Activated naive CD8-positive, alpha-beta T cell treated with anti-CD3 and anti-CD28 coated beads, Interleukin-2, amount 10 ng/mL, durations not matched to agents 7 days and 5 days (primary cell): ENCODE data around the gene RAPSN. TPM values are rescaled to one million over a fixed set of nuclear protein-coding genes. Genes with fewer than 3 reads are reported as not detected.

Source experiments
- ATAC-seq: fragments of 150-1000 bp; cut with Tn5 transposase; one replicate; pipeline ENCODE4 v1.10.0; 2021; ENCODE audit warnings: low read depth, moderate library complexity
- POLR2A ChIA-PET: fragments of 350-600 bp; sonication (Branson Sonifier 250); formaldehyde crosslinking; loops from one replicate; lab custom pipeline; 2021; ENCODE audit warnings: antibody characterized with exemption; lab: Charles Lee
- DNase-seq: peaks from one replicate; pipeline ENCODE4 v3.0.0; 2021
- H3K27ac Mint-ChIP-seq: one replicate; pipeline ENCODE4 v1.8.0; 2022; ENCODE audit warnings: mild to moderate bottlenecking, mixed read lengths
- H3K27me3 Mint-ChIP-seq: one replicate; pipeline ENCODE4 v1.8.0; 2022; ENCODE audit warnings: mild to moderate bottlenecking, moderate library complexity, mixed read lengths
- H3K36me3 Mint-ChIP-seq: one replicate; pipeline ENCODE4 v1.8.0; 2021; ENCODE audit warnings: mild to moderate bottlenecking, mixed read lengths
- H3K4me1 Mint-ChIP-seq: one replicate; pipeline ENCODE4 v1.8.0; 2021; ENCODE audit warnings: mixed read lengths
- H3K4me3 Mint-ChIP-seq: one replicate; pipeline ENCODE4 v1.8.0; 2022; ENCODE audit warnings: mild to moderate bottlenecking, moderate library complexity, mixed read lengths
- H3K9me3 Mint-ChIP-seq: one replicate; pipeline ENCODE4 v1.8.0; 2021; ENCODE audit warnings: mixed read lengths
- total RNA-seq, 2 experiments: library from RNA; stranded (reverse); gene quantifications; one replicate each; pipeline ENCODE4 v1.2.3, GENCODE V29; 2021

RAPSN gene
- total RNA-seq, 2 experiments from 2014 or later = 0.42 to 0.91 TPM

DNA sequence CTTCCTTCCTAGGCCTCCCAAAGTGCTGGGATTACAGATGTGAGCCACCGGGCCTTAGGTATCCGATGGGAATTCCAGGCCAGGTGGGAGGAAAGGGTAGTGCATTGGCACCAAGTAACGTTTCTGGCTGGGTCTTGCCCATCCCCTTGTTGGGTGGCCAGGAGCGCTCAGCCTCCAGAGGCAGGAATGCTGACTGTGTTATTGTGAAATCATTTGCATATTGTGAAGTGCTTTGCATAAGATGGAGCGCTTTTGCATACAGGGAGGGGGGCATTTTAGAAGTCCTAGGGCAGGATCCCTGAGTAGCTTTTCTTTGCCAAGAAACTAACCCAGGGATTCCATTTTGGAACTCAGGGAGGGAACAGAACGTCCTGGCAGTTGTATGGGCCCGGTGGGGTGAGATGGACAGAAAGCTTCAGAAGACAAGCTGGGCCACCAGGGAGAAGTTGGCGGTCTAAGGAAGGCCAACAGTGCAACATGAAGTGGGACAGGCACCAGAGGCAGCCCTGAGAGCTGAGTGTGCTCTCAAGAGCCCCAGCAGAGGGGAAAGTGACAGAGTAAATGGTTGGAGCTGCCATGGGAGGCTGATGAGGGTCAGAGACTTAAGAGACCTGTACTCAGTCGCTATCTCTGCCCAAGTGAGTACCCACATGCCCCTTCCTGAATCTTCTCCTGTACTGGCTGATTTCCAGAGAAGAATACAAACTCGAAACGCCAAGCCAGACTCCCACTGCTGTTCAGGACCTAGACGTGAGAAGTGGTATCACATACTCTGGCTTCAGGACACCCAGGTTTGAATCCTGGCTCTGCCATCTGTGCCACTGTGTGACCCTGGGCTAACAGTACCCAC is 41.8 kb downstream of the RAPSN start:
- Mint-ChIP-seq H3K27me3 (no peaks in the 10 kb centered on the region), H3K27ac (peak overlapping the region; percentile 85), H3K4me3 (peak overlapping the region; percentile 92), H3K36me3 (no peaks in the 10 kb centered on the region), H3K9me3 (no peaks in the 10 kb centered on the region), H3K4me1 (peaks cover 12% of the 10 kb centered on the region)
- no peak for DNase-seq
- ATAC-seq = no peak
- POLR2A ChIA-PET = interaction anchor here (0.6 to 1.6 kb wide), 6 partner anchors 10 to 192 kb away, joined by 3 to 6 read pairs (median 4); partner anchors contain the start of gene DDB2

- Mint-ChIP-seq H3K27me3 (no peaks in the 10 kb centered on the region), H3K27ac (no peak overlapping the region), H3K4me1 (peaks cover 19% of the 10 kb centered on the region), H3K4me3 (no peak overlapping the region), H3K36me3 (no peaks in the 10 kb centered on the region), H3K9me3 (no peaks in the 10 kb centered on the region)
- DNase-seq = no peak
- POLR2A ChIA-PET = interaction anchor here (0.6 kb wide), 1 partner anchor 11 kb away, joined by 5 read pairs; no protein-coding TSS in a partner anchor
- no peak for ATAC-seq
Observed at GRCh38 chr11:47403571-47403970, 45.4 kb downstream of the RAPSN start.

DNA sequence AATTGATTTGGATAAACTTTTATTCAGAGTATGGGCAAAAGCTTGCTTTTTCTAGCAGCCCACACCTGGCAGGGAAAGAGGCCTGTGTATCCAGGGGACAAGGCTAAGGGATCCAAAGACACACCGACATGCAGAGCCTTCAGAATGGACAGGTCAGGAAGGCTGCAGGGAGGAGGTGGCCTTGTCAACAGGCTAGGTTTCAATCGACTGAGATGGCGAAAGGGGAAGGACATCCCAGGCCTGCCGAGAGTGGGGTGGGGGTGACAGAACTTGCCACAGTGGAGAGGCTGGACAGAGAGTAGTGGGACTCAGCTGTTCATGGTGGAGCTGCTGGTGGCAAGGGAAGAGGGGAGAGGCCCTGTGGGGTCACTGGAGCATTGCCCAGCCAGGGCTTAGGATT is 45.8 kb downstream of the RAPSN start:
- Mint-ChIP-seq H3K4me1 (peaks cover 19% of the 10 kb centered on the region), H3K27ac (no peak overlapping the region), H3K4me3 (no peak overlapping the region), H3K27me3 (no peaks in the 10 kb centered on the region), H3K9me3 (no peaks in the 10 kb centered on the region), H3K36me3 (no peaks in the 10 kb centered on the region)
- POLR2A ChIA-PET = interaction anchor here (0.6 kb wide), 1 partner anchor 11 kb away, joined by 5 read pairs; no protein-coding TSS in a partner anchor
- no peak for ATAC-seq
- DNase-seq = no peak

DNA sequence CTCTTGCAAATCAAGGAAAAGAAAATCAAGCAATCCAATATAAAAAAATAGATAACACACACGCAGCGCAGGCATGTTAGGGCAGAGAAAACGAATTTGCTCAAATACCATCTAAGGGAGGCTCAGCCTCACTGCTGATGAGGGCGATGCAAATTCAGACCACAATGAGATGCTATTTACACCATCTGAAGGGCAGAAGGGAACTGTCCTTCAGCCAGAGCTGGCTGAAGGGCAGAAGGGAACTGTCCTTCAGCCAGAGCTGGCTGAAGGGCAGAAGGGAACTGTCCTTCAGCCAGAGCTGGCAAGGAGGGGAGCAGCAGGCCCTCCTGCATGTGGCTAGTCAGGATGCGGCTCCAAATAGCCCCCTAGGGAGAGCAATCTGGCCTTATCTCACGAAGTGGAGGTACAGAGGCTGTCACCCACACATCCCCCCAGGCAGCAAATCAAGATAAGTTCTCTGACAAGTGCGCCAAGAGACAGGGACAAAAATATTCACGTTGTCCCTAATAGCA is 48.1 kb downstream of the RAPSN start:
- POLR2A ChIA-PET = interaction anchor here (0.7 to 2.7 kb wide), 2 partner anchors 8 to 10 kb away, joined by 4 to 16 read pairs; no protein-coding TSS in a partner anchor
- Mint-ChIP-seq H3K4me1 (peaks cover 8% of the 10 kb centered on the region), H3K27ac (peak overlapping the region; percentile 63), H3K27me3 (no peaks in the 10 kb centered on the region), H3K4me3 (peak overlapping the region; percentile 73), H3K36me3 (no peaks in the 10 kb centered on the region), H3K9me3 (no peaks in the 10 kb centered on the region)
- ATAC-seq (no peak), DNase-seq (no peak)

GRCh38 chr11:47399860-47400767 is 48.8 kb downstream of the RAPSN start:
- Mint-ChIP-seq H3K9me3 (no peaks in the 10 kb centered on the region), H3K4me3 (peak overlapping the region; percentile 75), H3K4me1 (peaks cover 10% of the 10 kb centered on the region), H3K27me3 (no peaks in the 10 kb centered on the region), H3K27ac (peak overlapping the region; percentile 63), H3K36me3 (no peaks in the 10 kb centered on the region)
- POLR2A ChIA-PET = interaction anchor here (0.7 to 2.7 kb wide), 3 partner anchors 8 to 10 kb away, joined by 4 to 16 read pairs (median 5); partner anchors contain the start of gene SLC39A13
- peak; percentile 73 for ATAC-seq
- peak; percentile 61 for DNase-seq

GRCh38 chr11:47398551-47398950 is 50.4 kb downstream of the RAPSN start:
- no peak overlapping the region for H3K27ac Mint-ChIP-seq
- H3K36me3 Mint-ChIP-seq = no peaks in the 10 kb centered on the region
- DNase-seq (no peak), ATAC-seq (no peak)
- no peaks in the 10 kb centered on the region for H3K27me3 Mint-ChIP-seq
- no peak overlapping the region for H3K4me3 Mint-ChIP-seq
- no peaks in the 10 kb centered on the region for H3K9me3 Mint-ChIP-seq
- POLR2A ChIA-PET = interaction anchor here (2.7 kb wide), 1 partner anchor 8 kb away, joined by 16 read pairs; no protein-coding TSS in a partner anchor
- peaks cover 13% of the 10 kb centered on the region for H3K4me1 Mint-ChIP-seq

DNA sequence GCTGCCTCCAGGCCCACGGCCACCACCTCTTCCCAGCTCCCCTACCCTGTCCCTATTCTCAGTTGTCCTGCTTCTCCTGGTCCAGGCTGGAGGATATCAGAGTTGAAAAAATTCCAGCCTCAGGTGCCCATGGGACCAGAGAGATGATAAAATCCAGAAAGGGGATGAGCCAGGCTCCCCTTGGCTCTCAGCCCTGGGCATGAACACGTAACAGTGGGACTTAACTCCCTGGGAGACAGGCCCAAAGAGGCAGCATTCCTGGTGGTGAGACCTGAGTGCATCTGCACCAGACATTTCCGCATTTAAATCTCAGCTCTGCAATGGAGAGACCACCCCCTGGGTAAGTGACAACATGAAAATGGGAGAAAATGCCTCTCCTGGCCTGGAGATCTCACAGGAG is 50.9 kb downstream of the RAPSN start:
- DNase-seq (no peak), ATAC-seq (no peak)
- no peaks in the 10 kb centered on the region for H3K36me3 Mint-ChIP-seq
- no peak overlapping the region for H3K4me3 Mint-ChIP-seq
- H3K27me3 Mint-ChIP-seq = no peaks in the 10 kb centered on the region
- H3K9me3 Mint-ChIP-seq = no peaks in the 10 kb centered on the region
- H3K27ac Mint-ChIP-seq = no peak overlapping the region
- POLR2A ChIA-PET = interaction anchor here (2.7 kb wide), 1 partner anchor 7 kb away, joined by 16 read pairs; no protein-coding TSS in a partner anchor
- H3K4me1 Mint-ChIP-seq = peaks cover 13% of the 10 kb centered on the region

- Mint-ChIP-seq H3K4me1 (peaks cover 13% of the 10 kb centered on the region), H3K27ac (peak overlapping the region; percentile 91), H3K27me3 (no peaks in the 10 kb centered on the region), H3K4me3 (no peak overlapping the region), H3K9me3 (no peaks in the 10 kb centered on the region), H3K36me3 (no peaks in the 10 kb centered on the region)
- ATAC-seq (no peak), DNase-seq (no peak)
- POLR2A ChIA-PET = no interaction called here
Observed at GRCh38 chr11:47396049-47396320, 53.0 kb downstream of the RAPSN start.

- ATAC-seq (no peak), DNase-seq (no peak)
- no peaks in the 10 kb centered on the region for H3K9me3 Mint-ChIP-seq
- H3K27ac Mint-ChIP-seq = peak overlapping the region; percentile 91
- H3K27me3 Mint-ChIP-seq = peaks cover 3% of the 10 kb centered on the region
- peak overlapping the region; percentile 55 for H3K4me3 Mint-ChIP-seq
- POLR2A ChIA-PET = interaction anchor here (0.5 to 1.0 kb wide), 2 partner anchors 31 to 334 kb away, joined by 3 to 4 read pairs; partner anchors contain the start of gene PSMC3
- H3K4me1 Mint-ChIP-seq = peaks cover 13% of the 10 kb centered on the region
- no peaks in the 10 kb centered on the region for H3K36me3 Mint-ChIP-seq
Observed at GRCh38 chr11:47395223-47396048, 53.5 kb downstream of the RAPSN start.

GRCh38 chr11:47394322-47395222 is 54.4 kb downstream of the RAPSN start:
- Mint-ChIP-seq H3K4me1 (peaks cover 16% of the 10 kb centered on the region), H3K4me3 (peak overlapping the region; percentile 55), H3K36me3 (no peaks in the 10 kb centered on the region), H3K9me3 (no peaks in the 10 kb centered on the region), H3K27me3 (peaks cover 3% of the 10 kb centered on the region), H3K27ac (peak overlapping the region; percentile 91)
- DNase-seq (peak; percentile 71), ATAC-seq (peak; percentile 68)
- POLR2A ChIA-PET = interaction anchor here (0.5 to 1.0 kb wide), 2 partner anchors 32 to 335 kb away, joined by 3 to 4 read pairs; partner anchors contain the start of gene PSMC3

GRCh38 chr11:47394050-47394321 is 55.0 kb downstream of the RAPSN start:
- Mint-ChIP-seq H3K4me1 (peaks cover 19% of the 10 kb centered on the region), H3K9me3 (no peaks in the 10 kb centered on the region), H3K36me3 (no peaks in the 10 kb centered on the region), H3K4me3 (peak overlapping the region; percentile 55), H3K27ac (peak overlapping the region; percentile 91), H3K27me3 (peaks cover 3% of the 10 kb centered on the region)
- DNase-seq (no peak), ATAC-seq (no peak)
- POLR2A ChIA-PET = interaction anchor here (1.3 kb wide), 1 partner anchor 179 kb away, joined by 3 read pairs; the partner anchor contains the start of gene DDB2
